ENCODE data around the gene CLDN34.

CLDN34 gene

DNA sequence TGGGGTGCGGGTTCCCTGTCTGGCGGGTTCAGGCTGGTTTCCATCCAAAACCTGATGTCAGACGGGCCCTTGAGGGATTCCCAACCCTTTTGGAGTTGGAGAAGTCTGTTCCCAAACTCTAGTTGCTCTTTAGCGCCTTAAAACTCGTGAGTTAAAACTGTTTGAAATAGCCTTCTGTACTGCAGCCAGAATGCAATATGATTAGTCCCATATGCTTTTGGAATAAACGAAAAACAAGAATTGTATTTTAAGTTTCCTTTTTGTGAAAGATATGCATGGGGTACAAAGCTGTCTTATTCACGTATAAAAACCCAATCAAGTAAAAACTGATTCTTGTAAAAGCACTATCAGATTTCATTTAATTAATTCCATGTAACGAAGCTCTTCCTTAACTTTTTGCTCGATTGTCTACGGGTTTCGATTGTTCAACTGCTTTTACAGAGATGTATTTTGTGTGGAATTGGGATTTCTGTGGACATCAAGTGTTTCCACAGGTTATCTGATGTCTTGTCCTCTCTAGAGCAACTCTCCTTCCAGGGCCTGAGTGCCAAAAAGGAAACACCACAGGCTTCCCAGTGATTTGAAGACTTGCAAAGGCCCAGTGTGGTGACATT is 49.5 kb downstream of the CLDN34 start:
- no peak for DNase-seq (ENCODE audit: low read depth)

GRCh38 chrX:10017872-10018271 is 50.7 kb downstream of the CLDN34 start:
- no peak for DNase-seq (ENCODE audit: low read depth)
